ENCODE measurements around the gene EVI5.

EVI5 gene

GRCh38 chr1:92784639-92785500, at the start of gene EVI5:
Gene EVI5 (minus strand): TSS chr1:92785108. CDS start chr1:92736546, 48,562 bp downstream.
- DNase-seq (ENCODE audit: low read depth): peak; percentile 93

- no peak for DNase-seq (ENCODE audit: low read depth)
Observed at GRCh38 chr1:92834617-92835016, 49.7 kb upstream of the EVI5 start.

GRCh38 chr1:92833840-92834239, 48.9 kb upstream of the EVI5 start:
- DNase-seq (ENCODE audit: low read depth): no peak

- DNase-seq (ENCODE audit: low read depth): no peak
Observed at GRCh38 chr1:92832537-92833114, 47.7 kb upstream of the EVI5 start.

GRCh38 chr1:92831762-92832536, 47.0 kb upstream of the EVI5 start, which contains the start of gene RPL5:
Gene RPL5 (plus strand): TSS chr1:92832040. CDS start chr1:92832115, 75 bp downstream.
- peak; percentile 95 for DNase-seq (ENCODE audit: low read depth)

GRCh38 chr1:92831368-92831761, 46.5 kb upstream of the EVI5 start:
- no peak for DNase-seq (ENCODE audit: low read depth)

GRCh38 chr1:92826792-92827191, 41.9 kb upstream of the EVI5 start:
- no peak for DNase-seq (ENCODE audit: low read depth)

- no peak for DNase-seq (ENCODE audit: low read depth)
Observed at GRCh38 chr1:92822879-92823278, 38.0 kb upstream of the EVI5 start.

GRCh38 chr1:92820551-92820950, 35.6 kb upstream of the EVI5 start:
- DNase-seq (ENCODE audit: low read depth): no peak

- no peak for DNase-seq (ENCODE audit: low read depth)
Observed at GRCh38 chr1:92820024-92820423, 35.1 kb upstream of the EVI5 start.

- no peak for DNase-seq (ENCODE audit: low read depth)
Observed at GRCh38 chr1:92817986-92818764, 33.3 kb upstream of the EVI5 start.

- DNase-seq (ENCODE audit: low read depth): no peak
Observed at GRCh38 chr1:92817137-92817697, 32.3 kb upstream of the EVI5 start.

GRCh38 chr1:92816732-92817131, 31.8 kb upstream of the EVI5 start:
- no peak for DNase-seq (ENCODE audit: low read depth)

GRCh38 chr1:92808381-92808780, 23.5 kb upstream of the EVI5 start:
- no peak for DNase-seq (ENCODE audit: low read depth)

GRCh38 chr1:92805216-92805615, 20.3 kb upstream of the EVI5 start:
- no peak for DNase-seq (ENCODE audit: low read depth)

GRCh38 chr1:92804721-92805201, 19.9 kb upstream of the EVI5 start:
- peak; percentile 62 for DNase-seq (ENCODE audit: low read depth)

- DNase-seq (ENCODE audit: low read depth): no peak
Observed at GRCh38 chr1:92803140-92803887, 18.4 kb upstream of the EVI5 start.

- DNase-seq (ENCODE audit: low read depth): no peak
Observed at GRCh38 chr1:92797961-92798360, 13.1 kb upstream of the EVI5 start.

- no peak for DNase-seq (ENCODE audit: low read depth)
Observed at GRCh38 chr1:92797297-92797696, 12.4 kb upstream of the EVI5 start.

GRCh38 chr1:92795166-92795565, 10.3 kb upstream of the EVI5 start:
- peak; percentile 55 for DNase-seq (ENCODE audit: low read depth)

GRCh38 chr1:92792340-92792782, 7.5 kb upstream of the EVI5 start:
- no peak for DNase-seq (ENCODE audit: low read depth)
